ENCODE measurements around the gene PDE7B. TPM values are rescaled to one million over a fixed set of nuclear protein-coding genes. Genes with fewer than 3 reads are reported as not detected.

The PDE7B gene
- total and polyA plus RNA-seq, 10 donors = 0.54 to 4.6 (median 1.5) TPM

- Histone ChIP-seq H3K27me3 (replicated peaks in 1 of 7) (no peaks in the 10 kb centered on the region), H3K4me1 (no peaks in the 10 kb centered on the region), H3K9me3 (no peaks in the 10 kb centered on the region), H3K27ac (no peak overlapping the region), H3K36me3 (no peaks in the 10 kb centered on the region), H3K4me3 (no peak overlapping the region)
- no peak for DNase-seq
- intact Hi-C loops (cut with DNase I; ENCODE audit: low total_unique reads) = no loop called here
- no peak for TF ChIP-seq POLR2AphosphoS5 (IDR thresholded peaks at IDR 0.05)
- TF ChIP-seq POLR2A (IDR thresholded peaks at IDR 0.05) = no peak
- TF ChIP-seq, protein P1, sequence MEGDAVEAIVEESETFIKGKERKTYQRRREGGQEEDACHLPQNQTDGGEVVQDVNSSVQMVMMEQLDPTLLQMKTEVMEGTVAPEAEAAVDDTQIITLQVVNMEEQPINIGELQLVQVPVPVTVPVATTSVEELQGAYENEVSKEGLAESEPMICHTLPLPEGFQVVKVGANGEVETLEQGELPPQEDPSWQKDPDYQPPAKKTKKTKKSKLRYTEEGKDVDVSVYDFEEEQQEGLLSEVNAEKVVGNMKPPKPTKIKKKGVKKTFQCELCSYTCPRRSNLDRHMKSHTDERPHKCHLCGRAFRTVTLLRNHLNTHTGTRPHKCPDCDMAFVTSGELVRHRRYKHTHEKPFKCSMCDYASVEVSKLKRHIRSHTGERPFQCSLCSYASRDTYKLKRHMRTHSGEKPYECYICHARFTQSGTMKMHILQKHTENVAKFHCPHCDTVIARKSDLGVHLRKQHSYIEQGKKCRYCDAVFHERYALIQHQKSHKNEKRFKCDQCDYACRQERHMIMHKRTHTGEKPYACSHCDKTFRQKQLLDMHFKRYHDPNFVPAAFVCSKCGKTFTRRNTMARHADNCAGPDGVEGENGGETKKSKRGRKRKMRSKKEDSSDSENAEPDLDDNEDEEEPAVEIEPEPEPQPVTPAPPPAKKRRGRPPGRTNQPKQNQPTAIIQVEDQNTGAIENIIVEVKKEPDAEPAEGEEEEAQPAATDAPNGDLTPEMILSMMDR (IDR thresholded peaks at IDR 0.05 in 8 of 11, conservative IDR thresholded peaks at IDR 0.05 in 3 of 11) = no peak
Observed at GRCh38 chr6:135972150-135972549, 120.6 kb downstream of the PDE7B start.

DNA sequence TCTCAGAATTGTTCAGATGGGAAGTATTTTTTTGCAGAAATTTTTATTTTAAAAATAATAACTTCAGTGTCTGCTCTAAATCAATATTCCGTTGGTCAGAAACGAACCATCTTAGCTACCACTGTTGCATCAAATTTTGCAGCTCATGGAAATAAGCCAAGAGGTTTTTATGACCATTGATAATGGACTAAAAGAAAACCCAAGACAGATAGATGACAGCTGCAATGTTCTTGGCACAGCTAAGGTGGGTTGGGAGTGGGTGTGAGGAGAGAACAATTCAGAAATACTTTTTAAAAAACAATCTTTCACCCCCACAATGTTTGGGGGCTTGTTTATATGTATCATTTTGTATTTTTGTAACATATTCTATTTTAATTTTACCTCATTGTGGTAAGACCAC, 121.1 kb downstream of the PDE7B start:
- no peak for DNase-seq
- Histone ChIP-seq H3K4me3 (no peak overlapping the region), H3K9me3 (no peaks in the 10 kb centered on the region), H3K4me1 (no peaks in the 10 kb centered on the region), H3K36me3 (no peaks in the 10 kb centered on the region), H3K27ac (no peak overlapping the region), H3K27me3 (replicated peaks in 1 of 7) (no peaks in the 10 kb centered on the region)
- TF ChIP-seq, protein P1 (IDR thresholded peaks at IDR 0.05 in 8 of 11, conservative IDR thresholded peaks at IDR 0.05 in 3 of 11) = no peak
- TF ChIP-seq POLR2A (IDR thresholded peaks at IDR 0.05) = no peak
- TF ChIP-seq POLR2AphosphoS5 (IDR thresholded peaks at IDR 0.05) = no peak
- intact Hi-C loops (cut with DNase I; ENCODE audit: low total_unique reads) = no loop called here
- WGBS, 5 donors = 69 to 91% (median 85%) methylated on average over 2 of the region's 2 CpGs

- Histone ChIP-seq H3K9me3 (no peaks in the 10 kb centered on the region), H3K4me1 (no peaks in the 10 kb centered on the region), H3K27me3 (replicated peaks in 1 of 7) (no peaks in the 10 kb centered on the region), H3K27ac (no peak overlapping the region), H3K36me3 (no peaks in the 10 kb centered on the region), H3K4me3 (no peak overlapping the region)
- WGBS, 5 donors = 0 to 92% (median 91%) methylated on average over 1 of the region's 1 CpG
- TF ChIP-seq, protein P1 (IDR thresholded peaks at IDR 0.05 in 8 of 11, conservative IDR thresholded peaks at IDR 0.05 in 3 of 11) = no peak
- no peak for TF ChIP-seq POLR2A (IDR thresholded peaks at IDR 0.05)
- no peak for TF ChIP-seq POLR2AphosphoS5 (IDR thresholded peaks at IDR 0.05)
- no peak for DNase-seq
- intact Hi-C loops (cut with DNase I; ENCODE audit: low total_unique reads) = no loop called here
Observed at GRCh38 chr6:135974426-135974825, 122.9 kb downstream of the PDE7B start.

DNA sequence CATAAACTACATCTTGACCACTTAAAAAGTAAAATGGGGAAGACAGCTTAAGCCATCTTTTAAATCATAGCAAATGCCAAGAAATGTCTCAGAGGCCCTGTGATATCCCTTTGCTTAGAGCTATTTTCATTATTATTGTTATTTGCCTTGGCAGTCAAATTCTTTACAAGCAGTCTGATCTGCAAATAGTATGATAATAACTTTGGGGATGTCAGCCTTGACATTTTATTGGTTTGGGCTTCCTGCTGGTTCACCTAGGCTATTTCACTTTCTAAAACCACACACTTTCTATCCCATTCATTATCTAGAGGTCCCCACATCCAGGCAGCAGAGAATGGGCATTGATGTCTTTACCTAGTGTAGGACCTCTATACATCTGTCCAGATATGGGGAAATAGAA, 125.1 kb downstream of the PDE7B start:
- no peaks in the 10 kb centered on the region for H3K36me3 ChIP-seq
- no peak overlapping the region for H3K4me3 ChIP-seq
- TF ChIP-seq POLR2A (IDR thresholded peaks at IDR 0.05) (no peak), POLR2AphosphoS5 (IDR thresholded peaks at IDR 0.05) (no peak)
- TF ChIP-seq, protein P1 (IDR thresholded peaks at IDR 0.05 in 8 of 11, conservative IDR thresholded peaks at IDR 0.05 in 3 of 11) = no peak
- no peaks in the 10 kb centered on the region for H3K9me3 ChIP-seq
- no peak for DNase-seq
- H3K4me1 ChIP-seq = no peaks in the 10 kb centered on the region
- H3K27ac ChIP-seq = no peak overlapping the region
- intact Hi-C loops (cut with DNase I; ENCODE audit: low total_unique reads) = no loop called here
- H3K27me3 ChIP-seq (replicated peaks in 1 of 7) = no peaks in the 10 kb centered on the region
